Right lobe of liver (tissue), 6 donors: ENCODE measurements around the gene APOC3. TPM values are rescaled to one million over a fixed set of nuclear protein-coding genes. Genes with fewer than 3 reads are reported as not detected.
A peak's percentile ranks its signal among the peaks of the same experiment; 100 is the strongest.

ENCODE experiments used
- ATAC-seq, 4 donors: fragments of 200-7000 bp; cut with Tn5 transposase; one replicate each; pipeline ENCODE4 v1.9.1; 2020; ENCODE audit warnings: mild to moderate bottlenecking in 4 of 4, moderate library complexity in 4 of 4
- DNase-seq, 3 donors: peaks; one replicate each; pipeline ENCODE4 v3.0.0-alpha.2; 2020
- H3K27ac ChIP-seq, 3 donors: fragments of 200-600 bp; one replicate each; pipeline ENCODE4 v1.8.0; 2022
- H3K27me3 ChIP-seq, 2 donors: fragments of 200-600 bp; one replicate each; pipeline ENCODE4 v1.8.0; 2022
- H3K36me3 ChIP-seq, 4 donors: fragments of 200-600 bp; sonication (generic) in 1 of 4; one replicate each; pipeline versions ENCODE4 v1.5.1 to v1.8.0; 2017 to 2022; ENCODE audit warnings: control low read depth in 1 of 4
- H3K4me1 ChIP-seq, 4 donors: fragments of 200-600 bp; sonication (generic) in 1 of 4; one replicate each; pipeline versions ENCODE4 v1.5.1 to v1.8.0; 2017 to 2022; ENCODE audit warnings: control low read depth in 1 of 4
- H3K4me3 ChIP-seq, 3 donors: fragments of 200-600 bp; one replicate each; pipeline ENCODE4 v1.8.0; 2022
- H3K9me3 ChIP-seq, 4 donors: fragments of 200-600 bp; sonication (generic) in 1 of 4; one replicate each; pipeline versions ENCODE4 v1.5.1 to v1.8.0; 2017 to 2022; ENCODE audit warnings: control low read depth in 1 of 4
- CTCF ChIP-seq, 4 donors: fragments of 200-600 bp in 3 of 4; fragments of 450-650 bp in 1 of 4; IDR thresholded peaks; one replicate each; pipeline versions ENCODE4 v1.5.1 to v1.8.0; 2016 to 2022; ENCODE audit warnings: antibody characterized with exemption in 4 of 4, mild to moderate bottlenecking in 2 of 4
- POLR2A ChIP-seq: fragments of 450-650 bp; IDR thresholded peaks from one replicate; pipeline ENCODE4 v1.6.1; 2017; ENCODE audit warnings: antibody characterized with exemption, mild to moderate bottlenecking
- WGBS: methylation state at CpG from one replicate; pipeline ENCODE4 v1.1.6; 2018; ENCODE audit warnings: low coverage, low lambda C conversion rate; ENCODE audit not compliant: insufficient coverage; ENCODE audit errors: missing lambda C conversion rate; 5-methylcytosine and 5-hydroxymethylcytosine counted together
- intact Hi-C, 2 donors: fragments of 100-400 bp; cut with DNase I; formaldehyde crosslinking; loops; one replicate each; pipeline versions ENCODE4 v1.11.2 to v1.14.1; 2022
- total RNA-seq, 6 experiments: library from RNA; depleted of rRNA in 2 of 6; stranded (reverse); fragments of >200 nt in 2 of 6; fragmentation: NEBNext Ultra II Directional in 3 of 6; extraction: Animal tissue kit (Norgen Biotek cat#: 25700) in 3 of 6; gene quantifications; one replicate each; pipeline versions ENCODE4 v1.1.0 to v1.2.4, GENCODE V29; 2016 to 2023
- donor health status: DM: no; HTN: yes; CAD: no.
- donor health status: DM: no; HTN: no; CAD: no.
- donor health status: DM: no; HTN: no; CAD: no.
- donor health status: DM: no; HTN: yes; CAD: no.
- donor health status: DM: no; HTN: yes; CAD: no.

Gene APOC3
- total RNA-seq, 6 experiments from 2014 or later = 4,225 to 15,106 (median 9,815) TPM

GRCh38 chr11:116856423-116856822 lies 26.7 kb downstream of the APOC3 start:
- Histone ChIP-seq H3K4me1 (peaks cover 0 to 31% (median 14%) of the 10 kb centered on the region in 4 donors), H3K36me3 (peaks cover 0 to 31% (median 1%) of the 10 kb centered on the region in 4 donors), H3K27me3 (no peaks in the 10 kb centered on the region), H3K27ac (peak overlapping the region in 1 of 3 donors; percentile 27), H3K9me3 (no peaks in the 10 kb centered on the region), H3K4me3 (no peak overlapping the region)
- 58% methylated on average over 5 of the region's 5 CpGs for WGBS
- TF ChIP-seq POLR2A (no peak), CTCF (IDR thresholded peaks at IDR 0.05) (no peak)
- ATAC-seq = peak in 2 of 4 donors; percentile 54 to 63
- intact Hi-C loops = loop anchor here in 1 of 2 donors (10.0 kb wide), 1 partner anchor 368 kb away; no protein-coding TSS in a partner anchor
- no peak for DNase-seq

- Histone ChIP-seq H3K4me1 (peaks cover 0 to 26% (median 12%) of the 10 kb centered on the region in 4 donors), H3K36me3 (peaks cover 0 to 40% (median 1%) of the 10 kb centered on the region in 4 donors), H3K27me3 (no peaks in the 10 kb centered on the region), H3K9me3 (no peaks in the 10 kb centered on the region), H3K27ac (no peak overlapping the region), H3K4me3 (no peak overlapping the region)
- peak in 3 of 4 donors; percentile 8 to 36 (median 28) for ATAC-seq
- WGBS = 43% methylated on average over 2 of the region's 2 CpGs
- intact Hi-C loops = loop anchor here in 1 of 2 donors (10.0 kb wide), 1 partner anchor 367 kb away; no protein-coding TSS in a partner anchor
- no peak for DNase-seq
- no peak for TF ChIP-seq CTCF (IDR thresholded peaks at IDR 0.05)
- TF ChIP-seq POLR2A = no peak
Observed at GRCh38 chr11:116857316-116857715, 27.6 kb downstream of the APOC3 start.

DNA sequence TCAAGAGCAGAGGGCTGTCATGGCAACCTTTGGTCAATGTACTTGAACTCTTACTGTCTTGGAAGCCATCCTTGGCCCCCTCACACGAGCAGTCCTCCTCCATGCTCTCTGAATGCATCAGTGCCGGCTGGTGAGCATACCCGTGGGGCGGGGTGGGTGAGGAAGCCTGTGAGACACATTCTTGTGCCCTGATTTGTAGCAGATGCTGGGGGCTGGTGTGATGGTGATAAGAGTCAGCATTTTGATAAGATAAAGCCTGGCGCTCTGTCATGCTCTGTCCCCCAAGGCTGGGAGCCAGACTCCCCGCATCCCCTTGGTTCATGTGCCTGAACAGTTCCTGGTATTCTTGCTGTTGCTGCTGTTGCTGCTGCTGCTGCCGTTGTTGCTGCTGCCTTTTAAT lies 28.2 kb downstream of the APOC3 start:
- Histone ChIP-seq H3K4me1 (peaks cover 0 to 20% (median 9%) of the 10 kb centered on the region in 4 donors), H3K9me3 (no peaks in the 10 kb centered on the region)

GRCh38 chr11:116859175-116859574 lies 29.5 kb downstream of the APOC3 start:
- no peak overlapping the region for H3K27ac ChIP-seq
- H3K4me1 ChIP-seq = peaks cover 0 to 16% (median 7%) of the 10 kb centered on the region in 4 donors
- ATAC-seq (no peak), DNase-seq (no peak)
- 80% methylated on average over 1 of the region's 8 CpGs for WGBS
- no peak overlapping the region for H3K4me3 ChIP-seq
- no peaks in the 10 kb centered on the region for H3K27me3 ChIP-seq
- no peaks in the 10 kb centered on the region for H3K9me3 ChIP-seq
- intact Hi-C loops = loop anchor here in 1 of 2 donors (10.0 kb wide), 1 partner anchor 366 kb away; no protein-coding TSS in a partner anchor
- TF ChIP-seq CTCF (IDR thresholded peaks at IDR 0.05) = no peak
- TF ChIP-seq POLR2A = no peak
- H3K36me3 ChIP-seq = peaks cover 0 to 52% (median 8%) of the 10 kb centered on the region in 4 donors

More for the DNA sequence above, 28.2 kb downstream of the APOC3 start:
- DNase-seq = no peak
- no peaks in the 10 kb centered on the region for H3K27me3 ChIP-seq
- H3K27ac ChIP-seq = no peak overlapping the region
- peaks cover 0 to 42% (median 1%) of the 10 kb centered on the region in 4 donors for H3K36me3 ChIP-seq
- intact Hi-C loops = loop anchor here in 1 of 2 donors (10.0 kb wide), 1 partner anchor 367 kb away; no protein-coding TSS in a partner anchor
- 75% methylated on average over 2 of the region's 7 CpGs for WGBS
- no peak overlapping the region for H3K4me3 ChIP-seq
- no peak for ATAC-seq
- no peak for TF ChIP-seq CTCF (IDR thresholded peaks at IDR 0.05)
- TF ChIP-seq POLR2A = no peak
